Measurements from ENCODE around the gene SPDYA.

The SPDYA gene

GRCh38 chr2:28824870-28825269 lies 14.2 kb downstream of the SPDYA start:
- DNase-seq (ENCODE audit: low spot score) = no peak

DNA sequence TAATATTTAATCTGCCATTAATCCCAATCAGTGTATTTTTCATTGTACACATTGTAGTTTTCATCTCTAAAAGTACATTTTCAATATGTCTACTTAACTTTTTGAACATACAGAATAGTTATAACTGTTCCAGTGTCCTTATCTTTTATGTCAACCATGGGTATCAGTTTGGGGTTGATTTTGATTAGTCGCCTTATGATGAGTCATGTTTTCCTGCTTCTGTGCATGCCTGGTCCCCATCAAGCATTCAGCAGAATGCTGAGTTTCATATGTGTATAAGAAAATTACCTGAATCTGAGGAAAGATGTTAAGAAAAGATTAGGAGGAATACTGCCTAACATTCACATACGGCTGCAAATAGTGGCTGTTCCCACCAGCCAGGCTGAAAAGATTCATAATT lies 17.7 kb downstream of the SPDYA start:
- DNase-seq (ENCODE audit: low spot score) = no peak

DNA sequence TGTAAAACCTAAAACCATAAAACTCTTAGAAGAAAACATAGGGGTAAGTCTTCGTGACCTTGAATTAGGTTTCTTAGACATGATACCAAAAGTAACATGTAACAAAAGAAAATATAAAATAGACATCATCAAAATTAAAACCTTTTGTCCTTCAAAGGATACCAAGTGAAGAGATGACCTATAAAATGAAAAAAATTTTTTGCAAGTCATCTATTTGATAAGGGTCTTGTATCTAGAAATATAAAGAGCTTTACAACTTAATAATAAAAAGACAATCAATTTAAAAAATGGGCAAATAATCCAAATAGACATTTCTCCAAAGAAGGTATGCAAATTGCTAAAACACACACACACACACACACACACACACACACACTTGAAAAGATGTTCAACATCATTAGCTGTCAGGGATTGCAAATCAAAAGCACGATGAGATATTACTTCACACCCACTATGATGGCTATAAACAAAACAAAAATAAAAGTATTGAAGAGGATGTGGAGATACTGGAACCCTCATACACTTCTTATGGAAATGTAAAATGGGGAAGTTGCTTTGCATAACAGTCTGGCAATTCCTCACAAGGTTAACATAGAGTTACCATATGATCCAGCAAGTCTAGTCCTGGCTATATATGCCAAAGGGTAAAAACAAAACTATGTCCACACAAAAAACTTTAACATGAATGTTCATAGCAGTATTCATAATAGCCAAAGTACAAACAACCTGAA lies 23.3 kb downstream of the SPDYA start:
- DNase-seq (ENCODE audit: low spot score) = no peak

GRCh38 chr2:28835781-28836180 lies 25.1 kb downstream of the SPDYA start:
- no peak for DNase-seq (ENCODE audit: low spot score)

GRCh38 chr2:28838971-28839370 lies 28.3 kb downstream of the SPDYA start:
- DNase-seq (ENCODE audit: low spot score) = no peak

- DNase-seq (ENCODE audit: low spot score) = no peak
Measured at GRCh38 chr2:28842042-28842441, 31.4 kb downstream of the SPDYA start.

GRCh38 chr2:28855193-28855592 lies 44.6 kb downstream of the SPDYA start:
- no peak for DNase-seq (ENCODE audit: low spot score)

DNA sequence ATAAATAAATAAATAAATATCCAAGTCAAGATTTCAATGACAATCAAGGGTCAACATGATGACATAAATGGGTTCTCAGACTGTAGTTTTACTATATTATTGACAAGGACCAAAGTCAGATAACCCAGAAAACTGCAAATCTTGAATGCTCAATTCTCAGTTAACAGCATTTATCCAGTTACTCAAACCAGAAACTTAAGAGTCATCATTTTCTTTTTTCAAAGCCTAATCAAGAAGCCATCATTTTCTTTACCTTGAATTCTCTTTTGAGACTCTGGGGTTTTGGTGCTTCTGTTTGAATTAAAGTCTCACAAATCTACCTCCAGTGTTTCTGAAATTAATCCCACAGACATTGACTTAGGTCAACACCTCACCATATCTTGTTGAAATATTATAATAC lies 45.3 kb downstream of the SPDYA start:
- no peak for DNase-seq (ENCODE audit: low spot score)

GRCh38 chr2:28868611-28869010 lies 58.0 kb downstream of the SPDYA start:
- no peak for DNase-seq (ENCODE audit: low spot score)

GRCh38 chr2:28869494-28870145 lies 59.0 kb downstream of the SPDYA start:
- peak; percentile 8 for DNase-seq (ENCODE audit: low spot score)

- DNase-seq (ENCODE audit: low spot score) = peak; percentile 96
Measured at GRCh38 chr2:28870146-28870891, 59.7 kb downstream of the SPDYA start, which contains the start of gene TRMT61B. TSS of gene TRMT61B (minus strand) at chr2:28870309. CDS start at chr2:28870277, 32 bp downstream.

- no peak for DNase-seq (ENCODE audit: low spot score)
Measured at GRCh38 chr2:28871620-28872019, 61.0 kb downstream of the SPDYA start.

- DNase-seq (ENCODE audit: low spot score) = no peak
Measured at GRCh38 chr2:28880193-28880592, 69.6 kb downstream of the SPDYA start.

- no peak for DNase-seq (ENCODE audit: low spot score)
Measured at GRCh38 chr2:28893488-28893887, 82.9 kb downstream of the SPDYA start.

DNA sequence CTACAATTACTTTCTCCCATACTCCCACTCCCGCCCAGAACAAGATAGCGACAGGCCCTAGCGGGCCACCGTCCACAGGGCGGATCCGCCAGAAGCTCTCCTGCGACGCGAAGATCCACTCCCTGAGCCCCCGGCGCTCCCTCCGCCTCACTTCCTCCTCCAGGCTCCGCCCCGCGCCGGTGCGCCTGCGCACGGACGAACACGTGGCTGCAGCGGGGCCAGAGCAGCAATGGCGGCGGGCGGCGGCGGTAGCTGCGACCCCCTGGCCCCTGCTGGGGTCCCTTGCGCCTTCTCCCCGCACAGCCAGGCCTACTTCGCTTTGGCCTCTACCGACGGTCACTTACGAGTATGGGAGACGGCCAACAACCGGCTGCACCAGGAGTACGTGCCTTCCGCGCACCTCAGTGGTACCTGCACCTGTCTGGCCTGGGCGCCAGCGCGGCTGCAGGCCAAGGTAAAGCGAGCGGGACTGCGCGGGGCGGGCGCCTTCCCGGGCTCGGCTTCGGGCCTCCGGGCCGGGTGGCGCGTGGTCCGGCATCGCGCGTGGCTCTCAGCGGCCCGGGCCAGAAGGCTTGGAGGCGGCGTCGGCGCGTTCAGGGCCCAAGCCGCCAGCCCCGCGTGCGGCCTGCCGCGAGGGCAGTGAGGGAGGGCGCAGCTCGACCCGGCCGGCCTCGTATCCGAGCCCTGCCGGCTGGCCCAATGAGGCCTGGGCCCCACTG lies 84.0 kb downstream of the SPDYA start, which contains the start of gene WDR43:
TSS of gene WDR43 (plus strand) at position 198 of the 719 bp plus-strand sequence. CDS start at position 230, 32 bp downstream.
- DNase-seq (ENCODE audit: low spot score) = peak; percentile 97

DNA sequence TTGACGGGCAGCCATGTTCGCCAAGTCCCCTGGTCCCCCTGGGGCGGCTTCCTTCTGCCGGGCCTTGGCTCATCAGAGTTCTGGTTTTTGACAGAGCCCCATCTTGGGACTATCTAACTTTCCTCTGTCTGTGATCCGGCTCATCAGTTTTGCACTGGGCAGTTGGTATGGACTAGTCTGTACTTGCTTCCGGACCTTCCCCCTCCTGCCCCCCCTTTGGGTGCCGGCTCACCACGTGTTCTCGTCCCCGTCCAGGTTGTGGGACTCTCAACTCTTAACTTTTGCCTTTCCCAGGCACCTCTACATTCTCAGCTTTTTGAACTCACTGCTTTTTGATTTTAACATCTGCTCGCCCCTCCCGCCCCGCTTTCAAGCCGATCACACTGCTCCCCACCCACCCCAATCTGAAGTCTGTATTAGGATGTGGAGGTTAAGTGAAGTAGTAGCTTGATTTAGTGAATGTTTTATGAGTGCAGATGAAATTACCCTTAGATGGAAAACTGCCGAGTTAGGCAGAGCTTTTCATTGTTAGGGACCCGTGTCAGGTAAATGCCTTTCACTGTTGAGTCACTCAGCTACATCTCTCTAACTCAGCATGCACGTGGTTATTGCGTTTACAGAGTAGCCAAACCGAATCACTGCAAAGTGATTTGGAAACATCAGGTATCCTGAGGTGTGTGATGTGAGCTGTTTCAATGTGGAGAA lies 84.7 kb downstream of the SPDYA start:
- peak; percentile 47 for DNase-seq (ENCODE audit: low spot score)

GRCh38 chr2:28896906-28897305 lies 86.3 kb downstream of the SPDYA start:
- DNase-seq (ENCODE audit: low spot score) = no peak

DNA sequence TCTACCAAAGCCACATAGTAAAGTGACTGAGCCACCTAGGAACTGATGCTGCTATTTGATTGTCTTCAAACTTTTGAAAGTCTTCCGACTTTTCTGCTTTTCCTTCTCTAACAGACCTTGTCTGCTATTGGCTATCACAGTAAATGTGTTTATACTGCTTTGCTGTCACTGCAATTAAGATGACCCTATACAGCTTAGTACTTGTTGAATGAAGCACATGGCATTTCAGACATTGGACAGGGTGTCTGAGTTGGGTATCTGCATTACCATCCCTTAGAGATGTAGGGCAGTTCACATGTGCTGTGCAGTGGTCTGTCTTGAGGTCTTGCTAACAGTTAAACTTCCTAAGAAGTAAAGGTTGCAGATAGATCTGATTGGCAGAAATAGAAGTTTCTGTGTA lies 87.4 kb downstream of the SPDYA start:
- DNase-seq (ENCODE audit: low spot score) = no peak

Measured in germinal center (tissue), 1 donor.